GM18951 (cell line): ENCODE measurements around the gene BRD1.
"Not testable (repeated sequence)": the region's sequence is repeated elsewhere in the genome, so short reads cannot be mapped to it uniquely, and the experiment has no call there.

Experiments
- POLR2A ChIP-seq: IDR thresholded peaks from 4 replicates; pipeline ENCODE4 v1.6.1; 2011; ENCODE audit warnings: mild to moderate bottlenecking; ENCODE audit not compliant: insufficient read length, insufficient read depth; ENCODE audit errors: extremely low read depth
- in situ Hi-C: fragments of 300-500 bp; cut with MboI; formaldehyde crosslinking; loops from one replicate; pipeline ENCODE4 v1.12.0; 2022; ENCODE audit warnings: low sequenced_read_pairs, mixed read lengths, inconsistent platforms; ENCODE audit not compliant: unreplicated experiment

The BRD1 gene

GRCh38 chr22:49826603-49827270 lies 936 bp downstream of the BRD1 start:
- peak; percentile 32 for TF ChIP-seq POLR2A
- in situ Hi-C loops: no loop called here

GRCh38 chr22:49825944-49826602 lies 1.6 kb downstream of the BRD1 start:
- no peak for TF ChIP-seq POLR2A
- in situ Hi-C loops: no loop called here

GRCh38 chr22:49825436-49825835 lies 2.2 kb downstream of the BRD1 start:
- TF ChIP-seq POLR2A: no peak
- in situ Hi-C loops: no loop called here

- TF ChIP-seq POLR2A: no peak
- in situ Hi-C loops: no loop called here
Measured at GRCh38 chr22:49824936-49825335, 2.7 kb downstream of the BRD1 start.

GRCh38 chr22:49824185-49824925 lies 3.3 kb downstream of the BRD1 start:
- in situ Hi-C loops: no loop called here

GRCh38 chr22:49823289-49824045 lies 4.2 kb downstream of the BRD1 start:
- in situ Hi-C loops: no loop called here
- TF ChIP-seq POLR2A: no peak

More at GRCh38 chr22:49824185-49824925, 3.3 kb downstream of the BRD1 start:
- no peak for TF ChIP-seq POLR2A

- in situ Hi-C loops: not testable (repeated sequence)
Measured at GRCh38 chr22:49821741-49822140, 5.9 kb downstream of the BRD1 start.

- in situ Hi-C loops: no loop called here
- no peak for TF ChIP-seq POLR2A
Measured at GRCh38 chr22:49820984-49821383, 6.7 kb downstream of the BRD1 start.

GRCh38 chr22:49817359-49817758 lies 10.3 kb downstream of the BRD1 start:
- in situ Hi-C loops: no loop called here
- no peak for TF ChIP-seq POLR2A

- in situ Hi-C loops: no loop called here
- TF ChIP-seq POLR2A: no peak
Measured at GRCh38 chr22:49815641-49816091, 12.0 kb downstream of the BRD1 start.

- TF ChIP-seq POLR2A: no peak
- in situ Hi-C loops: no loop called here
Measured at GRCh38 chr22:49814856-49815255, 12.8 kb downstream of the BRD1 start.

- in situ Hi-C loops: no loop called here
- no peak for TF ChIP-seq POLR2A
Measured at GRCh38 chr22:49814164-49814686, 13.4 kb downstream of the BRD1 start.

- TF ChIP-seq POLR2A: no peak
- in situ Hi-C loops: no loop called here
Measured at GRCh38 chr22:49812838-49813237, 14.8 kb downstream of the BRD1 start.
